GM19468 (cell line): ENCODE data around the gene ASB3.
"Not testable (repeated sequence)": the region's sequence is repeated elsewhere in the genome, so short reads cannot be mapped to it uniquely, and the experiment has no call there.

Source experiments
- ATAC-seq: cut with Tn5 transposase; IDR thresholded peaks from one replicate; pipeline ENCODE4 v1.9.1; 2021; ENCODE audit warnings: mild to moderate bottlenecking, moderate library complexity, moderate number of reproducible peaks; ENCODE audit not compliant: unreplicated experiment; ENCODE audit errors: extremely low read depth

The ASB3 gene

GRCh38 chr2:53750041-53750768 lies 36.5 kb downstream of the ASB3 start:
- ATAC-seq = no peak

- ATAC-seq = no peak
Measured at GRCh38 chr2:53744395-53745065, 42.2 kb downstream of the ASB3 start.

GRCh38 chr2:53740170-53740569 lies 46.6 kb downstream of the ASB3 start:
- ATAC-seq = no peak

GRCh38 chr2:53739032-53739431 lies 47.7 kb downstream of the ASB3 start:
- no peak for ATAC-seq

GRCh38 chr2:53737091-53737490 lies 49.7 kb downstream of the ASB3 start:
- ATAC-seq = no peak

GRCh38 chr2:53729143-53729762 lies 57.5 kb downstream of the ASB3 start:
- no peak for ATAC-seq

- ATAC-seq = no peak
Measured at GRCh38 chr2:53727921-53728320, 58.8 kb downstream of the ASB3 start.

- ATAC-seq = no peak
Measured at GRCh38 chr2:53725662-53726061, 61.1 kb downstream of the ASB3 start.

- no peak for ATAC-seq
Measured at GRCh38 chr2:53724536-53724935, 62.2 kb downstream of the ASB3 start.

- not testable (repeated sequence) for ATAC-seq
Measured at GRCh38 chr2:53720944-53721343, 65.8 kb downstream of the ASB3 start.

- ATAC-seq = no peak
Measured at GRCh38 chr2:53715568-53715967, 71.2 kb downstream of the ASB3 start.

GRCh38 chr2:53711271-53711780 lies 75.4 kb downstream of the ASB3 start:
- ATAC-seq = no peak

- ATAC-seq = no peak
Measured at GRCh38 chr2:53708988-53709387, 77.8 kb downstream of the ASB3 start.

- no peak for ATAC-seq
Measured at GRCh38 chr2:53701221-53701620, 85.5 kb downstream of the ASB3 start.

- ATAC-seq = no peak
Measured at GRCh38 chr2:53697686-53698085, 89.1 kb downstream of the ASB3 start.

- ATAC-seq = no peak
Measured at GRCh38 chr2:53697092-53697491, 89.7 kb downstream of the ASB3 start.

GRCh38 chr2:53695575-53695974 lies 91.2 kb downstream of the ASB3 start:
- ATAC-seq = no peak

- no peak for ATAC-seq
Measured at GRCh38 chr2:53694096-53694771, 92.5 kb downstream of the ASB3 start.

GRCh38 chr2:53690876-53691275 lies 95.9 kb downstream of the ASB3 start:
- no peak for ATAC-seq

- no peak for ATAC-seq
Measured at GRCh38 chr2:53672881-53673522, 113.8 kb downstream of the ASB3 start.
